Medulla oblongata (tissue), 1 donor: ENCODE results near the gene MED4.
"Not testable (repeated sequence)": the region's sequence is repeated elsewhere in the genome, so short reads cannot be mapped to it uniquely, and the experiment has no call there.

Experiments
- DNase-seq: peaks from one replicate; pipeline ENCODE4 v3.0.0-alpha.2; 2015; ENCODE audit errors: extremely low spot score

Gene MED4

GRCh38 chr13:48094404-48094780 is 512 bp downstream of the MED4 start:
- DNase-seq = peak; percentile 5

GRCh38 chr13:48093588-48093987 is 1.3 kb downstream of the MED4 start:
- DNase-seq = no peak

GRCh38 chr13:48086272-48086671 is 8.6 kb downstream of the MED4 start:
- DNase-seq = no peak

GRCh38 chr13:48081739-48082138 is 13.2 kb downstream of the MED4 start:
- no peak for DNase-seq

- no peak for DNase-seq
Observed at GRCh38 chr13:48078251-48078656, 16.6 kb downstream of the MED4 start.

- no peak for DNase-seq
Observed at GRCh38 chr13:48074006-48074405, 20.9 kb downstream of the MED4 start.

- no peak for DNase-seq
Observed at GRCh38 chr13:48072787-48073186, 22.1 kb downstream of the MED4 start.

- no peak for DNase-seq
Observed at GRCh38 chr13:48072304-48072703, 22.6 kb downstream of the MED4 start.

GRCh38 chr13:48070942-48071341 is 24.0 kb downstream of the MED4 start:
- DNase-seq = no peak

- DNase-seq = no peak
Observed at GRCh38 chr13:48069573-48069972, 25.3 kb downstream of the MED4 start.

GRCh38 chr13:48068952-48069351 is 26.0 kb downstream of the MED4 start:
- no peak for DNase-seq

GRCh38 chr13:48068036-48068435 is 26.9 kb downstream of the MED4 start:
- no peak for DNase-seq

GRCh38 chr13:48066310-48066989 is 28.5 kb downstream of the MED4 start:
- DNase-seq = no peak

GRCh38 chr13:48059951-48060350 is 35.0 kb downstream of the MED4 start:
- DNase-seq = not testable (repeated sequence)

GRCh38 chr13:48058536-48058935 is 36.4 kb downstream of the MED4 start:
- DNase-seq = peak; percentile 29

- DNase-seq = no peak
Observed at GRCh38 chr13:48055712-48056111, 39.2 kb downstream of the MED4 start.

GRCh38 chr13:48054601-48055000 is 40.3 kb downstream of the MED4 start:
- no peak for DNase-seq

- DNase-seq = no peak
Observed at GRCh38 chr13:48050550-48050949, 44.4 kb downstream of the MED4 start.

- no peak for DNase-seq
Observed at GRCh38 chr13:48043789-48044503, 51.0 kb downstream of the MED4 start.

GRCh38 chr13:48042894-48043293 is 52.0 kb downstream of the MED4 start:
- no peak for DNase-seq

GRCh38 chr13:48040896-48041295 is 54.0 kb downstream of the MED4 start:
- DNase-seq = no peak

GRCh38 chr13:48040049-48040448 is 54.9 kb downstream of the MED4 start:
- DNase-seq = no peak

- DNase-seq = peak; percentile 9
Observed at GRCh38 chr13:48038761-48039160, 56.1 kb downstream of the MED4 start.
